OCI-LY7 (cell line): ENCODE measurements around the gene SEC31A.

Experiments used
- EZH2phosphoT487 ChIP-seq: fragments of 200-600 bp; sonication (generic); IDR thresholded peaks from 2 replicates; pipeline ENCODE4 v1.6.1; 2018; ENCODE audit warnings: low read depth, borderline replicate concordance, mild to moderate bottlenecking, mixed run types, antibody characterized with exemption, low read length, moderate library complexity, mixed read lengths
- TF ChIP-seq, protein P1 (sequence below): fragments of 200-600 bp; sonication (generic); conservative IDR thresholded peaks from 2 replicates; pipeline ENCODE4 v1.5.1; 2014; ENCODE audit warnings: mild to moderate bottlenecking, antibody characterized with exemption, low read length, moderate library complexity, mixed read lengths

DNA sequence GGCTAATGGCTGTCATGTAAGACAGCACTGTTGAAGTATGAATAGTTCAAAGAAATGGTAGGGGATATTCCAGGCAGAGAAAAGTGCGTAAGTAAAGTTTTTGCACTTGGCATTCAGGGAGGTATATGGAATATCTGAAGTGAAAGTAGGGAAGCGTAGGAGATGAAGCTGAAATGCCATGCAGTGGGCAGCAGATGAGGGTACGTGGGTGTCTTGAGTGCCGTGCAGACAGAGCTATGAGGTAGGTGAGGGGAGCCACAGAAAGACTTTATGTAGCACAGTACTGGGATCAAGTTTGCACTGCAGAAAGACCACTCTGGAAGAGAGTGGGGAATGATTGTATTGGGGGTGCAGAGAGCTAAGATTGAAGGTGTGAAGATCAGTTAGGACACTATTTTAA lies 87.2 kb downstream of the SEC31A start:
- TF ChIP-seq, protein P1, sequence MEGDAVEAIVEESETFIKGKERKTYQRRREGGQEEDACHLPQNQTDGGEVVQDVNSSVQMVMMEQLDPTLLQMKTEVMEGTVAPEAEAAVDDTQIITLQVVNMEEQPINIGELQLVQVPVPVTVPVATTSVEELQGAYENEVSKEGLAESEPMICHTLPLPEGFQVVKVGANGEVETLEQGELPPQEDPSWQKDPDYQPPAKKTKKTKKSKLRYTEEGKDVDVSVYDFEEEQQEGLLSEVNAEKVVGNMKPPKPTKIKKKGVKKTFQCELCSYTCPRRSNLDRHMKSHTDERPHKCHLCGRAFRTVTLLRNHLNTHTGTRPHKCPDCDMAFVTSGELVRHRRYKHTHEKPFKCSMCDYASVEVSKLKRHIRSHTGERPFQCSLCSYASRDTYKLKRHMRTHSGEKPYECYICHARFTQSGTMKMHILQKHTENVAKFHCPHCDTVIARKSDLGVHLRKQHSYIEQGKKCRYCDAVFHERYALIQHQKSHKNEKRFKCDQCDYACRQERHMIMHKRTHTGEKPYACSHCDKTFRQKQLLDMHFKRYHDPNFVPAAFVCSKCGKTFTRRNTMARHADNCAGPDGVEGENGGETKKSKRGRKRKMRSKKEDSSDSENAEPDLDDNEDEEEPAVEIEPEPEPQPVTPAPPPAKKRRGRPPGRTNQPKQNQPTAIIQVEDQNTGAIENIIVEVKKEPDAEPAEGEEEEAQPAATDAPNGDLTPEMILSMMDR, result no peak
- TF ChIP-seq EZH2phosphoT487, result no peak
